Rectal smooth muscle tissue (tissue), 1 donor: ENCODE results near the gene PARD3B.

ENCODE experiments used
- H3K27ac ChIP-seq: one replicate; pipeline ENCODE4 v1.7.0; 2013; ENCODE audit warnings: low read depth, low read length, inconsistent platforms
- H3K27me3 ChIP-seq: one replicate; pipeline ENCODE4 v1.7.0; 2013; ENCODE audit warnings: low read length; ENCODE audit not compliant: control insufficient read depth, insufficient read depth
- H3K36me3 ChIP-seq: one replicate; pipeline ENCODE4 v1.7.0; 2013; ENCODE audit warnings: low read length; ENCODE audit not compliant: control insufficient read depth, insufficient read depth
- H3K4me1 ChIP-seq: one replicate; pipeline ENCODE4 v1.7.0; 2013; ENCODE audit warnings: low read length; ENCODE audit not compliant: control insufficient read depth, insufficient read depth
- H3K4me3 ChIP-seq: one replicate; pipeline ENCODE4 v1.7.0; 2013; ENCODE audit warnings: low read length
- H3K9ac ChIP-seq: one replicate; pipeline ENCODE4 v1.7.0; 2013; ENCODE audit warnings: low read length

The PARD3B gene

DNA sequence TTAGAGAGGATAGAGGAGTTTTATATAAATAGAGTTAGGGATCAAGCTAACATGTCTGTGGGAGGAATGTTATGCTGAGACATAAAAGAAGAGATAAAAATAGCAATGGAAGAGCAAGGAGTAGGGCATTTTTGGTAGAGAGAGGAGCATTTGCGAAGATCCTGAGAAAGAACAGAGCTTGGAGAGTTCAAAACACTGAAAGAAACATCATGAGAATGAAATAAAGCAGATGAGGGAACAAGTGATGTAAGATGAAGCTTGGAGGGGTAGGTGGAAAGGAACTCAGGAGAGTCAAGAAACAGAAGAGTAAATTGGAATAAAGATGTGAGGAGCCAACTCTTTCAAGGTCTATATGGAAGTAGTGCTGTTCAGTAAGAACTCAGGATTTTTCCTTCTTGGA is 308.6 kb downstream of the PARD3B start:
- no peak overlapping the region for H3K4me3 ChIP-seq
- no peaks in the 10 kb centered on the region for H3K27me3 ChIP-seq
- H3K9ac ChIP-seq: no peak overlapping the region
- H3K4me1 ChIP-seq: peaks cover 9% of the 10 kb centered on the region
- H3K27ac ChIP-seq: peak overlapping the region; percentile 43
- H3K36me3 ChIP-seq: no peaks in the 10 kb centered on the region

DNA sequence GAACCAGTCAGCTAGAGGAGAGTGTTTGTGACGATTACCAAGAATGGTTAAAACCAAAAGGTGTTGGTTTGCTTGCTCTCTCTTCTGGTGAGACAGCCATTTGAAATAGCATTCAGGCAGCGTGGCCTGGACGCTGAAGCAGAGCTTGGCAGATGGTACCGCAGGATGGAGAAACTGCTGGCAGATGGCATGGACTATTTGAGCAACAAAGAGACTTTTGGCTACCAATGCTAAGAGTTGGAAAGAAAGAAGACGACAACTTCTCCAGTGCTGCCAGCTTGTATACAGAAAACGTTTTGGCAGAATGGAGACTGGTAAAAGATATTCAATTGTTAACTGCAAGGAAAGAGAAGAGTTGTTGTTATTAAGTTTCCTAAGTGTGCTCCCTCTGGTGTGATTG is 315.0 kb downstream of the PARD3B start:
- no peak overlapping the region for H3K4me3 ChIP-seq
- H3K36me3 ChIP-seq: no peaks in the 10 kb centered on the region
- H3K9ac ChIP-seq: no peak overlapping the region
- no peaks in the 10 kb centered on the region for H3K4me1 ChIP-seq
- no peaks in the 10 kb centered on the region for H3K27me3 ChIP-seq
- peak overlapping the region; percentile 4 for H3K27ac ChIP-seq

DNA sequence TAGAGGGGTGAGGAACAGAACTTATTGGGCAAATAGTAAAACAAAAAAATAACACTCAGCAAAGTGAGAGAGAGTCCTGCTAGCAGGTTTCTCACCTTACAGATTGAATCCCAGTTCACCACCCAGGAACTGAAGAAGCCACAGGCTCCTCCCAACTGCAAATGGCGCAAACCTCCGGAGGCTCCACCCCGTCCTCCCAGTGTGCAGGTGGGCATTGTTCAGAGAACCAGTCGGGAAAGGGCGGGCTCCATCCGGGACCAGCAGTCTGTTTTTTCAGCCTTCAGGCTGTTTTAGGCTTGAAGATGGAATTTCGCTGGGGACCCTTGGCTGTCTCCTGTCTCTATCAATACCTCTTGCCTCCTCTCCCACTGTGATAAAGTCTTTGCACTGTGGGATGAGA is 317.5 kb downstream of the PARD3B start:
- Histone ChIP-seq H3K27me3 (no peaks in the 10 kb centered on the region), H3K27ac (no peak overlapping the region), H3K4me3 (no peak overlapping the region), H3K4me1 (no peaks in the 10 kb centered on the region), H3K9ac (no peak overlapping the region), H3K36me3 (no peaks in the 10 kb centered on the region)

DNA sequence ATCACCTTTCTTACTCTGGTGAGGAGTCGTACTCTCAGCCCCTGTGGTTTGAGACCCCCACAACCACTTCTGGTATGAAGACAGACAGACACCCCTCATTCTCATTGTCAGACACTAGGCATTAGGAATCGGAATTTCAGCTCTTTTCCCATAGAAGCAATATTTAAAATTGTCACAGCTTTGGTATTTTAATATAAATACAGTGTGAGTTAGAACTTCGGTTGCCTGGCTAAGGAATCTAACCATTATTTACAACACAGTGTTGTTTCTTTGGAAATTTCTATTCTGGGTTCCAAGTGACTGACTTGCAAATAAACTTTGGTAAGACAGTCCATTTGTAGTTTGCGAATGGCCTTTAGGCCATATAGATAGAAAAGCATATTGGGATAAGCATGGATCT is 318.1 kb downstream of the PARD3B start:
- Histone ChIP-seq H3K36me3 (no peaks in the 10 kb centered on the region), H3K4me3 (no peak overlapping the region), H3K27me3 (no peaks in the 10 kb centered on the region), H3K27ac (no peak overlapping the region), H3K4me1 (no peaks in the 10 kb centered on the region), H3K9ac (no peak overlapping the region)

DNA sequence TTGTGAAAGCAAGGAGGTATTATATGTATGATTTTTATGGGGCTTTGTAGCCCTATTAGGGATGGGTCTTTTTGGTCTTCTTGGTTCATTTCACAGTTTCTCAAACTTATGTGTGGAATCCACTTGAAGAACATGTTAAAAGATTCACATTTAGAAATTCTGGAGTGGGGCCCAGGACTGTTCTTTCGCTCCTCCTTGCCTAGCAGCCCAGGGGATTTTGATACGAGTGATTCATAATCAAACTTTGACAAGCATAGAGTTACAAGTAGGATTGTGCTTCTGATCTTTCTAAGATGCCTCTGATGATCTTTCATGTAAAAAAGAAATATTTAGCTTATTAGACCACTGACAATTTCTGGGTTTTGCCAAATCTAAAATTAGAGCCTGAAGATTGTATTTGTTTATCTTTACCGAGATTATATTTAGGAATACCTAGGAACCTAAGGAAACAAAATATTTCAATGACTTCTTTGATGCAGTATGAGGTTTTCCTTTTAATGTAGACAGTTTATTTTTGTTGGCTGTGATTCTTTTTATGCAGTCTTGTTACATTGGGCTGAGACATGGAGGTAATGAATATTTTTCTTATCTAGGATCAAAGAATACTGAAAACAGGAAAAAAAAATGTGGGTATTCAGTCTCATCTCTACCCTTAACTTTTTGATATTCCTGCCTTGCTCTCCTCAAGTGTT is 324.0 kb downstream of the PARD3B start:
- Histone ChIP-seq H3K4me1 (peaks cover 14% of the 10 kb centered on the region), H3K36me3 (no peaks in the 10 kb centered on the region), H3K4me3 (no peak overlapping the region), H3K9ac (no peak overlapping the region), H3K27me3 (no peaks in the 10 kb centered on the region), H3K27ac (no peak overlapping the region)

DNA sequence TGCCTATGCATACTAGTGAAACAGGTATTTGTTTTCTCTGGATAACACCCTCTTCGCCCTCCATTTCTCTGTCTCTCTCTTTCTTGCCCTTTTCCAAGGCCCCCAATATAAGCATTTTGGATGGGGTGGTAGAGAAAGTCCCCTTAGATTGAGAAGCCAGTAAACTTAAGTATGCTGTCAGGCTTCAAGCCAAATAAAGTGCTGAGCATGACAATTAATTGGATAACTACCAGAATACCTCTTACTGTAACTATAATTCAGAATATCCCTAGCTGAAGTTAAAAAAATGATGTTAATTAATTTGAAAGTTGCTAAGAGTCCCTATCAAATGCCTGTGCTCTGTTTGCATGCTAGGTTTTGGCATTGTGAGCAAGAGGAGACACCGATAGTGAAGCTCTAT is 324.8 kb downstream of the PARD3B start:
- Histone ChIP-seq H3K27me3 (no peaks in the 10 kb centered on the region), H3K36me3 (no peaks in the 10 kb centered on the region), H3K9ac (no peak overlapping the region), H3K4me1 (peaks cover 14% of the 10 kb centered on the region), H3K27ac (no peak overlapping the region), H3K4me3 (no peak overlapping the region)

DNA sequence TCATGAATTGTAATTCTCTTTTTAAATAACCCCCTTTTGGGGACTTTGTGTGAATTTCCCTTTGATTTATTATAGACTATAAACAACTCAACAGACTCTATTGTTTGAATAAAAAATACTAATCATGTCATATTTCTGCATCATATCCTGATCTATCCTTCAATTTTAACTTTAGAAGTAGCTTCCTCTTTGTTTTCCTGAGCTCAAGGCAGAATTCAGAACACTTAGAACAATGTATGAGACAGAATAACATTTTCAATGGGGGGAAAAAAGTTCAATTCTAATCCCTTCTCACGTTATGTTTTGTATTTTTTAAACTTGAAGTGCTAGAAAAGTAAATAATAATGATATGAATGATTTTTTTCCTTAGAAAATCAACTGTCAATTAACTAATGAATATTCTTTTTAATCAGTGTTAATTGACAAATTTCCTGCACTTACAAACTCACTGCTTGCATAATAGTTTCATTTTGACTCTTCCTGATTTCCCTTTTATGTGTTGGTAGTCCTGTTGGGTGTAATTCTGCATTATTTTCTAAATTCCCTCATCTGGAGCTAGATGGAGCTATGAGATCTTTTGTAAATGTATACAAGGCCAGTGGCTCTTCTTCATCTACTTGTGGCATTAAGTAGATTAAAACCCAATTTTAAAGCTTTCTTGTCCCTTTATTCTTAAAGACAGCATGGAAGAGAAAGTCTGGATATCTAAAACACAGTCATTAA is 326.1 kb downstream of the PARD3B start:
- H3K9ac ChIP-seq: no peak overlapping the region
- no peak overlapping the region for H3K4me3 ChIP-seq
- H3K27ac ChIP-seq: no peak overlapping the region
- no peaks in the 10 kb centered on the region for H3K36me3 ChIP-seq
- H3K27me3 ChIP-seq: no peaks in the 10 kb centered on the region
- H3K4me1 ChIP-seq: peaks cover 14% of the 10 kb centered on the region

DNA sequence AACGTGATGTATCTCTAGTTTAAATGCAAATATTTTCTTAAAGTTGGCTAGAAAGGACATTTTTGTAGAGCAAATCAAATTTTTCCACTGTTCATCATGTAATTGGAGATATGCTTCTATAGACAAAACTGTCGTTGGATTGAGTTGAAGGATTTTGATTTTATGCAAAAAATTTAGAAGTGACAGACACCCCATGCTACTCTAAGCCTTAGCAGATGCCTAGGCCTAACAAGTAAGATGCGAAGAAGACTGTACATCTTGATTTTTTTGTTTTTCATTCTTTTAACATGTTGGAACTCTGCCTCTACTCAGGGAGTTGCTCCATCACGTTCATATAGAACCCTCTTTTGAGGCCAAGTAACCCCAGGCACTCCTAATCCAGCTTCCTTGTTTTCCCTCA is 331.0 kb downstream of the PARD3B start:
- Histone ChIP-seq H3K27ac (no peak overlapping the region), H3K9ac (no peak overlapping the region), H3K36me3 (no peaks in the 10 kb centered on the region), H3K4me1 (peaks cover 9% of the 10 kb centered on the region), H3K27me3 (no peaks in the 10 kb centered on the region), H3K4me3 (no peak overlapping the region)

DNA sequence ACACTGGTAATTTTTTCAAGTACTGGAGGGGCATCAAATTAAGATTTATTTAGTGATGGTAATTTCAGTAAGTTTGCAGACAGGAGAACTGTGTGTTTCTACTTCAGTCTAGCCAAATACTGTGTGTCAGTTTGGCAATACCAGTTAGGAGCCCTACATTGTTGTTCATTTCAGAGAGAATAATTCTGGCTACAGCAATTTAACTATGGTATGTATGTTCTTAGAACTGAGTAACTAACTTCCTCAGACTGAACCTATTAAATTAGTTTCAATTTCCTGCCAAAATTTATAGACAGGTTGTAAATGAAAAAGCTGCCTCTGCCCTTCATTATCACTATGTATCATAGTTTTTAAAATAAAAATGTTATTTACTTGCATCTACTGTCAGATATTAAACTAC is 332.4 kb downstream of the PARD3B start:
- Histone ChIP-seq H3K36me3 (no peaks in the 10 kb centered on the region), H3K4me3 (no peak overlapping the region), H3K4me1 (peaks cover 9% of the 10 kb centered on the region), H3K9ac (no peak overlapping the region), H3K27ac (no peak overlapping the region), H3K27me3 (no peaks in the 10 kb centered on the region)

DNA sequence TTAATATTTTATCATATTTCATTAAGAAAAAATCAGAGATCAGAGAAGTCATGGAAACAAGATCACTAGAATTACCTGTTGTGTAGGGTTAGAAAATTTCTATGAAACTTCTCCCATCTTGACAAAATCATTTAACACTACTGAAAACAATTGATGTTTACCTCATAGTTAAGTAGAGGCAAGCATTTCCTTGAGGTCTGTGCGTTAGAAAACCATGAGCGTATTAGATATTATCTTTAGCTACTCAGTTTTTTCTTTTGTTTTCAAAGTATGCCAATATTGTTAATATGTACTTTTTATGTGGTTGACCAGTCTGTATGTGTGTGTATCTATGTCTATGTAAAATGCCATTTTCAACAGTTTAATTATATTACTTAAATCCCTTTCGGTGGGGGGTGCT is 335.7 kb downstream of the PARD3B start:
- no peak overlapping the region for H3K9ac ChIP-seq
- H3K4me3 ChIP-seq: no peak overlapping the region
- no peak overlapping the region for H3K27ac ChIP-seq
- no peaks in the 10 kb centered on the region for H3K27me3 ChIP-seq
- peaks cover 9% of the 10 kb centered on the region for H3K4me1 ChIP-seq
- H3K36me3 ChIP-seq: no peaks in the 10 kb centered on the region

DNA sequence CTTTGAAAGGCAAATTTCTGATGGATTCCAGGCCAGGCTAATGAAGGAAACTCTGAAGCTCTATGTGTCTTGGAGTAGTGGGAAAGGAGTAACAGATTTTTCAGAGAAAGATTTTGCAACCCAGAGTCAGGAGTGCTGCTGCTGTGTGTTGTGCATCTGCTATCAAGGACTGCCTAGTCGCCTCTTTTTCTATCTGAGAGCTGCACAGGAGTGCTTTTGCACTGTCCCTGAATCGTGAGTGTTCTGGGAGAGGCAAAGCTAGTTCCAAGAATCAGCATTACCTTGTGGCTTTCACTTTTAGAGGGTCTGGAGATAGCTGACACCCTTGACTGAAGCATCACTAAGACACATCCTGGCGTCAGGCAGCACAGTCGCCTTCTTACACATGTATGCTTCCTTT is 336.4 kb downstream of the PARD3B start:
- H3K27me3 ChIP-seq: no peaks in the 10 kb centered on the region
- no peak overlapping the region for H3K9ac ChIP-seq
- no peaks in the 10 kb centered on the region for H3K36me3 ChIP-seq
- no peak overlapping the region for H3K4me3 ChIP-seq
- peaks cover 9% of the 10 kb centered on the region for H3K4me1 ChIP-seq
- H3K27ac ChIP-seq: no peak overlapping the region

DNA sequence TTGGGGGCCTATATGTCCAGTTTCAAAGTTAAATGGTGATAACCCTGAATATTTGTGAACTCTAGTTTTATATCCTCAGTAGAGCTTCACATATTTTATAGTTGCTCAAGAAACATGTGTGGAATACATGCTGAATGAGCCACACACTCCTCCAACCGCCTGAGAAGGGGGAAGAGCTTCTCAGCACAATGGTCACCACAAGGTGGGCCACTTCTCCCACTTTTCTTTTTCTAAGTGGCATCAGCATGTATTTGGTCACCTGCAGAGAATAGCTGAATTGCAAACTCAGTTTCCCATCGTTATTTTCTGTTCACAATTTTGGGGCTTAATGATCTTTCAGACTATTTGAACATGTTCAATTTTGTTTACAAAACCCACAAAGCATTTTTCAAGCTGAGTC is 340.5 kb downstream of the PARD3B start:
- no peaks in the 10 kb centered on the region for H3K36me3 ChIP-seq
- no peaks in the 10 kb centered on the region for H3K4me1 ChIP-seq
- no peak overlapping the region for H3K27ac ChIP-seq
- no peak overlapping the region for H3K9ac ChIP-seq
- H3K27me3 ChIP-seq: no peaks in the 10 kb centered on the region
- H3K4me3 ChIP-seq: no peak overlapping the region

DNA sequence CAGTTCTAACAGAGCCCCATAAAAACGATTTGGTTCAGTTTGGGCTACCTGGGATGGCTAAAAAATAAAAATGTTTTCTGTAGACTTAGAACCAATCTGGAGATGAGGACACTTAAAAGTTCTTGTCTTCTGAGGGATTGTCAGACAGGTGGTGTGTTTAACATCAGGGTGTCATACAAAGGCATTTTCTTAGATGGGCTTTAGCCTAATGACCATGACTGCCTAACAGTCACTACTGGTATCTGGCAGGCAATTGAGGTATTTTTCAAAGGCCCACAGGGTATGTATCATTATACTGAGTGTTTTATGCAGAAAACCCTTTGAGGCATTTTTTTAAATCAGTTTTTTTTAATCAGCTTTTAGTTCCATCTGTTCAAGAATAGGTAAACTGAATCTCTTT is 341.4 kb downstream of the PARD3B start:
- no peaks in the 10 kb centered on the region for H3K36me3 ChIP-seq
- no peaks in the 10 kb centered on the region for H3K27me3 ChIP-seq
- H3K4me1 ChIP-seq: no peaks in the 10 kb centered on the region
- H3K4me3 ChIP-seq: no peak overlapping the region
- no peak overlapping the region for H3K27ac ChIP-seq
- no peak overlapping the region for H3K9ac ChIP-seq
